GM13977 (cell line): ENCODE results near the gene PTPRK.

Experiments used
- DNase-seq: peaks from one replicate; pipeline ENCODE4 v3.0.0; 2012; ENCODE audit warnings: low spot score
- in situ Hi-C: fragments of 300-500 bp; cut with MboI; formaldehyde crosslinking; loops from one replicate; pipeline ENCODE4 v1.12.0; 2022; ENCODE audit warnings: low sequenced_read_pairs, low pct_unique_long_range_greater_than_20kb, mixed read lengths, inconsistent platforms; ENCODE audit not compliant: unreplicated experiment
- TF ChIP-seq, protein P1 (sequence below): IDR thresholded peaks from 2 replicates; pipeline ENCODE4 v1.5.1; 2012; ENCODE audit warnings: mild to moderate bottlenecking, control low read depth; ENCODE audit not compliant: insufficient read depth; ENCODE audit errors: extremely low read depth, missing control alignments

The PTPRK gene

DNA sequence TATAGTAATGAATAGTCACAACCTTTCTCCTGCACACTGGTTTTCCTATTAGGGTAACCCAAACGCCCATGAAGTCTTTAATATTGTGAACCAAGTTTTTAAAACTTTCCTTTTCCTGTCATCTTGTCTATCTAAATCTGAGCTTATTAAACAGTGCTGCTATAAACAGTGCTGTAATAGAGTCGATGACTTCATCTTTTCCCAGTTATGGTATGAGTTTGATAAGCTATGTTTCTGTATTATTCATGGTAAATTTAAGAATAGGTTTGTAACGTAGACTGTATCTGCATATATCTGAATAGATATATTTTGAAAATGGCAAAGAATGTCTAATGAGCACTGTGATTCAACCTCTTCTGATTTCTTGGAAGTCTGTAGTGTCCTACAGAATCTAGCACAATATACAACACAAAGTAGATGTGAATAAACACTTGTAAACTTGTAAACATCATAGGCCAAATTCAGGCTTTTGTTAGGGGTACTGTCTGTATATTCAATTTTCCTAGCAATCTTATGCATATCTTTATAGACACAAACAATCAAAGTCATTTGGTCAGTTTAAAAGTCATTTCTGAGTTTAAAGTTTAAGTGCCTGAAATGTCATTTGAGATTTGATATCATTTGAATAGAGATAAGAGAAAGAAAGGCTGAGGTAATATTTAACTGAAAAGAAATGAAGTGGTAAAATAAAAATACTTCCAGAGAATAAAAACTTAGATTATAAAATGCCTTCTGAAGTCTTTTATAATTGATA, 155.5 kb downstream of the PTPRK start:
- in situ Hi-C loops, result no loop called here
- no peak for DNase-seq

GRCh38 chr6:128363020-128363813, 157.2 kb downstream of the PTPRK start:
- in situ Hi-C loops, result no loop called here
- no peak for DNase-seq
- TF ChIP-seq, protein P1, sequence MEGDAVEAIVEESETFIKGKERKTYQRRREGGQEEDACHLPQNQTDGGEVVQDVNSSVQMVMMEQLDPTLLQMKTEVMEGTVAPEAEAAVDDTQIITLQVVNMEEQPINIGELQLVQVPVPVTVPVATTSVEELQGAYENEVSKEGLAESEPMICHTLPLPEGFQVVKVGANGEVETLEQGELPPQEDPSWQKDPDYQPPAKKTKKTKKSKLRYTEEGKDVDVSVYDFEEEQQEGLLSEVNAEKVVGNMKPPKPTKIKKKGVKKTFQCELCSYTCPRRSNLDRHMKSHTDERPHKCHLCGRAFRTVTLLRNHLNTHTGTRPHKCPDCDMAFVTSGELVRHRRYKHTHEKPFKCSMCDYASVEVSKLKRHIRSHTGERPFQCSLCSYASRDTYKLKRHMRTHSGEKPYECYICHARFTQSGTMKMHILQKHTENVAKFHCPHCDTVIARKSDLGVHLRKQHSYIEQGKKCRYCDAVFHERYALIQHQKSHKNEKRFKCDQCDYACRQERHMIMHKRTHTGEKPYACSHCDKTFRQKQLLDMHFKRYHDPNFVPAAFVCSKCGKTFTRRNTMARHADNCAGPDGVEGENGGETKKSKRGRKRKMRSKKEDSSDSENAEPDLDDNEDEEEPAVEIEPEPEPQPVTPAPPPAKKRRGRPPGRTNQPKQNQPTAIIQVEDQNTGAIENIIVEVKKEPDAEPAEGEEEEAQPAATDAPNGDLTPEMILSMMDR, result no peak

More for the DNA sequence above, 155.5 kb downstream of the PTPRK start:
- TF ChIP-seq, protein P1, result no peak

GRCh38 chr6:128361378-128361777, 159.0 kb downstream of the PTPRK start:
- DNase-seq, result no peak
- TF ChIP-seq, protein P1, result no peak
- in situ Hi-C loops, result no loop called here

DNA sequence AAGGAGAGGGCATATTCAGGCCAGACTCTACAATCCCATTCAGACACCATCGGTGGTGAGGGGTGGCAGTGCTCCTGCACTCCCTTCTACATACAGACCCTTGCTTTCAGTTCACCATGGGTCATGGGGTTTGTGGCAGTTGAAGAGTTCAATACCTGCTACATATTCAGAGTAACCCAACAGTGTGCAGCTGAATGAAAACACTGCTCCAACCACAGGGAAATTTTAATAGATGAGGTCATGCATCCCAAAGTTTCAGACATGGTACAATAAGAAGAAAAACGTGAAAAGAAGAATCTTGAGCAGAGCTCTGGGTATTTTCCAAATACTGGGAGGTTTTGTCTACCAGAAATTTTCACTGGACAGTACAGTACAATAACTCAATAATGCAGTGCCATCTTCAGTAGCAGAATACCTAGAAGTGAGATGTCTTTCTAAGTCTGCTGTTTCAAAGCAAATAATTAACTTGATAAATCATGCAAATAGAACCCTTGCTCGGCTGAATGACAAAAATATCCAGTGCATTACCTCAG, 162.1 kb downstream of the PTPRK start:
- in situ Hi-C loops, result no loop called here
- TF ChIP-seq, protein P1, result no peak
- DNase-seq, result no peak

DNA sequence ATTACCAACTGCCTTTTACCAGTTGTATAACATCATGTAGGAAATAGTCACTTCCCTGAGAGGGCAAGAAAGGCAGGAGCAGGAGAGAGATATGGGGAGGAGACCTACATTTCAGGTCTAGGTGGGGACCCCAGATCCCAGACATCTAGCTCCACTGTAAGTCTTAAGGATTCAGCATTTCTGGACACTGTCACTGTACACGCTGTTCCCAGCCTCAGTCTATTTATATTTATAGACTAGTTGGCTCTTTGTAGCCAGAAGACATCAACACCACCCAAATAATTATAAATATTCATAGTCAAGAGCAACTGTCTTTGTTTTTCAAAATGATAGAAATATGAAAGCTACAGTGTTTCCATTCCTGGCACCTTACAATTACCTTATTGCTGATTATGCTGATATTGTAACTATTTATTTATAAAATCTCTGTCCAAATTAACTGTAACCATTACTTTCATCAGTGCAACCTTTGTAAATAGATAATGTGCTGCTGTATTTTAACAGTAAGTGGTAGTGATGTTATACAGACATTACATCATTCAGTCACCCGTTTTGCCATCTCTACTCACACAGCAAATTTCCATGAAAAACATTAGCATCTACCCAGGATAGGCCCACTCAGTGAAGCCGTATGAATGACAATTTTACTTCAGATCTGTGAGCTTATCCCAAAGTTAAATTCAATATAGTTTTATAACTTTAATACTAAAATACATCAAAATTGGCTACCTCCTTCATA, 162.8 kb downstream of the PTPRK start:
- TF ChIP-seq, protein P1, result no peak
- DNase-seq, result no peak
- in situ Hi-C loops, result no loop called here

GRCh38 chr6:128352366-128352765, 168.0 kb downstream of the PTPRK start:
- no peak for DNase-seq
- TF ChIP-seq, protein P1, result no peak
- in situ Hi-C loops, result no loop called here
